ENCODE results near the gene PRCD. TPM values are rescaled to one million over a fixed set of nuclear protein-coding genes. Genes with fewer than 3 reads are reported as not detected.

Gene PRCD
- total RNA-seq, 1 donor from 2014 or later: 5.3 TPM

DNA sequence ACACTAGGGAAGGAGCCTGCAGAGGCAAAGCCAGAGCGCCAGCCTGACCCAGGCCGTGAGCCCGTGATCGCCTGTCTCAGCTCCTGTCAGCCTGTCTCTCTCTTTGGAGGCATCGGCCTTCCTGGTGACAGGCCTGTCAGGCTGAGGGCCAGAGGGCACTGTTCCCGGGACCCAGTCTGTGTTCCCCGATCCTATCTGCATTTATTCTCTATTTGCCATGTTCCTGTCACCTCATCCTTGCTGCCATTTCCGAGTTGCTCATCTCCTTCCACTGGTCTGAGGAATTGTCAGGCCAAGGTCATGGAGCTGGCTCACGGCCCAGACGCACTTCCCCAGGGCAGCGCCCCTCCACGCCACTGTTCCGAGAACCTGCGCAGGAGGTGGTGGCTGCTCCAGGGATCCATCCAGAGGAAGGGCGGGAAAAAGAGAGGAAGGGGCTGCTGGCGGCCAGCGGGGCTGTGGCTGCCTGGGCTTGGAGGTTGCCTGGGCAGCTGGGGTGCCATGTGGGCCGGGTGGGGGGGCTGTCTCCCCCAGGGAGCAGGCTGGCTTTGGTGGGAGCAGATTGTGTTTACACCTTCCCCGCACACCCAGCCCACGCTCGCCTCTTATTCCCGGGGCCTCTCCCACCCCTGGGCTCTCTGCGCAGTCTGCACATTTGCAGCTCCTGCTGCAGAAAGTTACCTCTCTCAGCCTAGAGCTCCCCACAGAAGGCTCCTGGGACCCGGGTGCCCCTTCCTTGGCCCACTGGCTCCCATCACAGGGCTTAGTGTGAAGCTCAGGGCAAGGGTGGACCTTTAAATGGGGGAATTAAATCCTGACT lies 4.9 kb downstream of the PRCD start:
- Mint-ChIP-seq H3K4me1 (peaks cover 8% of the 10 kb centered on the region), H3K27me3 (peaks cover 8% of the 10 kb centered on the region), H3K36me3 (ENCODE audit: low read depth) (no peaks in the 10 kb centered on the region), H3K4me3 (no peak overlapping the region), H3K27ac (no peak overlapping the region), H3K9me3 (no peaks in the 10 kb centered on the region)
- intact Hi-C loops (cut with micrococcal nuclease): no loop called here
- ATAC-seq (ENCODE audit: low read depth): no peak
- CTCF ChIA-PET: interaction anchor here (1.4 to 4.6 kb wide), 4 partner anchors 12 to 22 kb away, joined by 4 to 88 read pairs (median 22); no protein-coding TSS in a partner anchor
- TF ChIP-seq CTCF (IDR thresholded peaks at IDR 0.05): no peak
- POLR2A ChIA-PET: interaction anchor here (0.6 to 5.4 kb wide), 4 partner anchors 16 to 1066 kb away, joined by 3 to 51 read pairs (median 3); no protein-coding TSS in a partner anchor
- no peak for DNase-seq

DNA sequence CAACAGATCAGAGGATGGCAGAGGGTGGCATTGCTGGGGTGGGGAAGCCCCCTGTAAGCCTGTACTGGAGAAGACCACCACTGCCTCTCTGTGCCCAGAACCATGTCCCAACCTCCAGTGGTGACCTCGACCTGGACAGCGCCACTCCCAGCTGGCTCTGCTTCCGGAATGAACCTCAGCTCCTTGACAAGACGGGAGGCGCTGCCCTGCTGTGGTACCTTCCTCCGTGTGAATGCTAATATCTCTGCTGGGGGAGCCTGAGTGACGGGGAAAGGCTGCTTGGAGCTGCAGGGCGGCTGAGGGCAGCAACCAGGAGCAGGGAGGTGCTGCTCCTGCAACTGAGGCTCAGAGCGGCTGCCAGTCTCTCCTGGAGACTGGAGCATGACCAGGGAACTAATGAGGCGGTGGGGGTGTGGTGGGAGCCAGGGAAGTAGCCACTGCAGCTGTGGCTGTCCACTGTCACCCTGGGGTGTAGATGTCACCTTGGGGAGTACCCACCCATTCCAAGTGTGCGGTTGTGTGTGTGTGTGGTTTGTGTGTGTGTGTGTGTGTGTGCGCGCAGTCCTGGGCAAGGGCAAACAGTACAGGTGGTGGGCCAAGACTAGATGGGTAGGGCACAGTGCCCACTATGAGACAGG lies 6.2 kb downstream of the PRCD start:
- CTCF ChIA-PET: interaction anchor here (0.7 to 4.6 kb wide), 10 partner anchors 9 to 160 kb away, joined by 3 to 88 read pairs (median 6); no protein-coding TSS in a partner anchor
- intact Hi-C loops (cut with micrococcal nuclease): no loop called here
- peaks cover 4% of the 10 kb centered on the region for H3K4me1 Mint-ChIP-seq
- POLR2A ChIA-PET: interaction anchor here (0.5 to 5.4 kb wide), 4 partner anchors 17 to 31 kb away, joined by 4 to 51 read pairs (median 6); no protein-coding TSS in a partner anchor
- DNase-seq: no peak
- no peaks in the 10 kb centered on the region for H3K36me3 Mint-ChIP-seq (ENCODE audit: low read depth)
- H3K4me3 Mint-ChIP-seq: no peak overlapping the region
- H3K9me3 Mint-ChIP-seq: no peaks in the 10 kb centered on the region
- no peak for TF ChIP-seq CTCF (IDR thresholded peaks at IDR 0.05)
- H3K27ac Mint-ChIP-seq: no peak overlapping the region
- no peak for ATAC-seq (ENCODE audit: low read depth)
- H3K27me3 Mint-ChIP-seq: peaks cover 8% of the 10 kb centered on the region

DNA sequence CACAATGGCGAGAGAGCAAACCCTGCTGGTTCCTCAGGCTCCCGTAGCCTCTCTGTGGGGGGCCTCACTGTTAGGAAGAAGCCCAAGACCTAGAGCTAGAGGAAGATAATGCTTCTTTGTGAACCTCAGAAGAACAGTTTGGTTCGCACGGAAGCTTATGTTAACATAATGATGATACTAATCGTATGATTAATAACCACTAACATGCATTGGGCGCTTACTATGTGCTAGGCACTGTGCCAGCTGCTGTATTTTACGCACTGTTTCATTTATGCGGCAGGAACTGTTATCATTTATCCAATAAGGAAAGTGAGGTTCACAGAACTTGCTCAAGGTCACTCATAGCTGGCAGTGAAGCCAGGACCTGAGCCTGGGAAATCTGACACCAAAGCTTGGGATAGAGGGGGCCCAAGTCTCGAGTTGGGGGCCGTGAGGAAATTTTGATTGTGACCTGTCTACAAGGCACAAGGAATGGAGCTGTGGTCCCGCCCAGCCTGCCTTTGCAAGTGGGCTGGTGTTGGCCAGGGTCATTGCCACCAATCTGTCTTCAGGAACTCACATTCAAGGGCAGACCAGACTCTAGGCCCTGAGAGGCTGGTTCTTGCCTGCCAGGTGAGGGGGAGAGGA lies 6.8 kb downstream of the PRCD start:
- ChIA-PET POLR2A (interaction anchor here (0.8 to 5.4 kb wide), 4 partner anchors 18 to 32 kb away, joined by 4 to 51 read pairs (median 5); no protein-coding TSS in a partner anchor), CTCF (interaction anchor here (0.6 to 4.6 kb wide), 13 partner anchors 10 to 161 kb away, joined by 3 to 88 read pairs (median 4); no protein-coding TSS in a partner anchor)
- TF ChIP-seq CTCF (IDR thresholded peaks at IDR 0.05): no peak
- Mint-ChIP-seq H3K4me1 (peaks cover 5% of the 10 kb centered on the region), H3K36me3 (ENCODE audit: low read depth) (no peaks in the 10 kb centered on the region), H3K9me3 (no peaks in the 10 kb centered on the region), H3K4me3 (no peak overlapping the region), H3K27ac (no peak overlapping the region), H3K27me3 (peaks cover 8% of the 10 kb centered on the region)
- no peak for DNase-seq
- intact Hi-C loops (cut with micrococcal nuclease): loop anchor here (1.0 kb wide), 4 partner anchors 18 to 243 kb away; no protein-coding TSS in a partner anchor
- ATAC-seq (ENCODE audit: low read depth): no peak

DNA sequence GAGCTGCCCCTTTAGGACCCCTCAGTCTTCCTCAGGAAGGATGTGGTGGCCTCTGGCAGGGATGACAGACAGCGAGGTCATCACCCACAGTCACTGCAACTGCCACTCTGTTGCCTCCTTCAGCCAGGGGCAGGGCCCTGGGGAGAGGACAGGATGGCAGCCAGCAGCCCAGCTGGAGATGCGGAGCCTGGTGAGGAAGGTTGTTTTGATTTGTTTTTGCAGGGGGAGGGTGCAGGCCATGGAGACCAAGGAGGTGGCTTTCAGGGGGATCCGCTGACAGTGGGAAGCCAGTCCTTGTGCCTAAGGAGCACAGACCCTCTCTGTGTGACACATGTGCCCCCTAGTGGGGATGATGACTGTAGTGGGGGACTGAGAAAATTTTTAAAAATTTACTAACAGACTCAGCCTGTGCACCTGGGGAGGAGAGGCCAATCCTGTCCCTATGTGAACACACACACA lies 7.4 kb downstream of the PRCD start:
- POLR2A ChIA-PET: interaction anchor here (0.8 to 5.4 kb wide), 4 partner anchors 18 to 32 kb away, joined by 4 to 51 read pairs (median 5); no protein-coding TSS in a partner anchor
- H3K27ac Mint-ChIP-seq: no peak overlapping the region
- peak; percentile 94 for ATAC-seq (ENCODE audit: low read depth)
- H3K4me3 Mint-ChIP-seq: no peak overlapping the region
- H3K36me3 Mint-ChIP-seq (ENCODE audit: low read depth): no peaks in the 10 kb centered on the region
- no peak for DNase-seq
- CTCF ChIA-PET: interaction anchor here (0.6 to 4.6 kb wide), 12 partner anchors 10 to 161 kb away, joined by 3 to 88 read pairs (median 4); no protein-coding TSS in a partner anchor
- no peak for TF ChIP-seq CTCF (IDR thresholded peaks at IDR 0.05)
- H3K4me1 Mint-ChIP-seq: peaks cover 5% of the 10 kb centered on the region
- H3K9me3 Mint-ChIP-seq: no peaks in the 10 kb centered on the region
- peaks cover 8% of the 10 kb centered on the region for H3K27me3 Mint-ChIP-seq
- intact Hi-C loops (cut with micrococcal nuclease): loop anchor here (1.0 kb wide), 4 partner anchors 19 to 244 kb away; no protein-coding TSS in a partner anchor

Measured in activated B cell treated with CpG ODN at 0.5 μM for 24 hours (primary cell).